Measurements from ENCODE around the gene TENM4.

GRCh38 chr11:79294845-79295731 is 145.7 kb downstream of the TENM4 start:
- TF ChIP-seq EZH2phosphoT487 (IDR thresholded peaks at IDR 0.05) (no peak), CTCF (IDR thresholded peaks at IDR 0.05) (no peak)

Data from neural progenitor cell (in vitro differentiated cells).